Keratinocyte (primary cell): ENCODE measurements around the gene FOS. TPM values are rescaled to one million over a fixed set of nuclear protein-coding genes. Genes with fewer than 3 reads are reported as not detected.

Experiments
- DNase-seq: peaks from one replicate; pipeline ENCODE4 v3.0.0-alpha.2; 2011; ENCODE audit warnings: low read depth, missing footprints, low spot score
- FAIRE-seq: peaks from 2 replicates; lab custom pipeline; 2011; peaks lifted over from hg19 to GRCh38; lab: Jason Lieb, UNC
- H2AFZ ChIP-seq: 2 replicates; pipeline ENCODE4 v1.6.0; 2012; ENCODE audit warnings: low read length, control low read depth, inconsistent platforms; ENCODE audit not compliant: control insufficient read depth
- H3K27ac ChIP-seq: 2 replicates; pipeline ENCODE4 v1.5.1; 2011; ENCODE audit warnings: low read length; ENCODE audit not compliant: control insufficient read depth, insufficient read depth
- H3K27me3 ChIP-seq: 3 replicates; pipeline ENCODE4 v1.6.0; 2011; ENCODE audit warnings: low read length; ENCODE audit not compliant: control insufficient read depth, insufficient read depth; ENCODE audit errors: extremely low read depth
- H3K36me3 ChIP-seq, 2 experiments: 2 replicates in 1 of 2; 3 replicates in 1 of 2; pipeline ENCODE4 v1.5.1; 2011; ENCODE audit warnings: low read length in 2 of 2, mild to moderate bottlenecking in 1 of 2; ENCODE audit not compliant: control insufficient read depth in 2 of 2, insufficient read depth in 2 of 2; ENCODE audit errors: extremely low read depth in 1 of 2
- H3K4me1 ChIP-seq: 3 replicates; pipeline ENCODE4 v1.5.1; 2011; ENCODE audit warnings: low read length; ENCODE audit not compliant: control insufficient read depth, insufficient read depth; ENCODE audit errors: extremely low read depth
- H3K4me2 ChIP-seq: 3 replicates; pipeline ENCODE4 v1.6.0; 2011; ENCODE audit warnings: low read depth, low read length; ENCODE audit not compliant: control insufficient read depth, insufficient read depth; ENCODE audit errors: extremely low read depth
- H3K4me3 ChIP-seq, 3 experiments: fragments of 200-600 bp in 1 of 3; sonication (generic) in 1 of 3; 2 replicates in 2 of 3; 3 replicates in 1 of 3; pipeline ENCODE4 v1.5.1; 2011 to 2016; ENCODE audit warnings: low read length in 3 of 3, mild to moderate bottlenecking in 3 of 3, control low read depth in 2 of 3, inconsistent platforms in 1 of 3, low read depth in 1 of 3, mixed read lengths in 1 of 3, mixed run types in 1 of 3, moderate library complexity in 1 of 3; ENCODE audit not compliant: control insufficient read depth in 2 of 3, insufficient read depth in 2 of 3; ENCODE audit errors: extremely low read depth in 1 of 3
- H3K79me2 ChIP-seq: 2 replicates; pipeline ENCODE4 v1.6.0; 2012; ENCODE audit warnings: low read length; ENCODE audit not compliant: control insufficient read depth, insufficient read depth
- H3K9ac ChIP-seq: 3 replicates; pipeline ENCODE4 v1.6.0; 2011; ENCODE audit warnings: low read length; ENCODE audit not compliant: control insufficient read depth, insufficient read depth; ENCODE audit errors: extremely low read depth
- H3K9me1 ChIP-seq: 3 replicates; pipeline ENCODE4 v1.6.0; 2011; ENCODE audit warnings: low read length; ENCODE audit not compliant: control insufficient read depth, insufficient read depth; ENCODE audit errors: extremely low read depth
- H3K9me3 ChIP-seq: 2 replicates; pipeline ENCODE4 v1.5.1; 2012; ENCODE audit warnings: low read depth, low read length; ENCODE audit not compliant: control insufficient read depth
- H4K20me1 ChIP-seq: 3 replicates; pipeline ENCODE4 v1.6.0; 2011; ENCODE audit warnings: low read length; ENCODE audit not compliant: control insufficient read depth, insufficient read depth; ENCODE audit errors: extremely low read depth
- CTCF ChIP-seq, 3 experiments: IDR thresholded peaks in 1 of 3; conservative IDR thresholded peaks in 1 of 3; optimal IDR thresholded peaks in 1 of 3; 2 replicates in 2 of 3; 3 replicates in 1 of 3; pipeline versions ENCODE3 to v1.5.1; 2011; ENCODE audit warnings: low read length in 3 of 3, mild to moderate bottlenecking in 3 of 3, moderate library complexity in 2 of 3, control low read depth in 1 of 3, inconsistent platforms in 1 of 3; ENCODE audit not compliant: insufficient read depth in 2 of 3; ENCODE audit errors: extremely low read depth in 1 of 3
- EZH2 ChIP-seq: IDR thresholded peaks from one replicate; pipeline ENCODE4 v1.6.1; 2012; ENCODE audit warnings: inconsistent platforms, mild to moderate bottlenecking, low read length, moderate library complexity
- dilution Hi-C: fragments of 300-500 bp; cut with MboI; formaldehyde crosslinking; loops from one replicate; pipeline ENCODE4 v1.7.0; 2020; ENCODE audit warnings: low sequenced_read_pairs; ENCODE audit not compliant: extremely low pct_ligation_motif_present
- polyA plus RNA-seq, 5 experiments: library from polyadenylated mRNA; depleted of rRNA in 3 of 5; stranded (reverse) in 3 of 5; stranded (forward) in 1 of 5; unstranded in 1 of 5; fragments of >200 nt; gene quantifications; 1 replicate in 1 of 5; 2 replicates in 3 of 5; 3 replicates in 1 of 5; pipeline versions ENCODE4 v1.2.1 to v1.2.3, GENCODE V29; 2011 to 2012; ENCODE audit warnings: missing spikeins in 2 of 5, low read depth in 1 of 5, low replicate concordance in 1 of 5

Gene FOS
- polyA plus RNA-seq, 1 donor (not counting 4 experiments of a cell fraction or from before 2014, with no cell fraction given), result 121 TPM

- Histone ChIP-seq H4K20me1 (no peaks in the 10 kb centered on the region), H3K9me1 (peaks cover 4% of the 10 kb centered on the region), H2AFZ (no peak overlapping the region), H3K27me3 (no peaks in the 10 kb centered on the region), H3K27ac (no peak overlapping the region), H3K9me3 (no peaks in the 10 kb centered on the region), H3K9ac (no peak overlapping the region), H3K79me2 (no peaks in the 10 kb centered on the region), H3K4me1 (peaks cover 36% of the 10 kb centered on the region), H3K36me3 (no peaks in the 10 kb centered on the region), H3K4me3 (no peak overlapping the region), H3K4me2 (no peak overlapping the region)
- dilution Hi-C loops, result no loop called here
- no peak for TF ChIP-seq EZH2
- TF ChIP-seq CTCF (optimal IDR thresholded peaks at IDR 0.05 in 1 of 3, IDR thresholded peaks at IDR 0.05 in 1 of 3, conservative IDR thresholded peaks at IDR 0.05 in 1 of 3; ENCODE audit: extremely low read depth in 1 of 3, insufficient read depth in 2 of 3, low read length in 3 of 3), result no peak
- FAIRE-seq (no peak), DNase-seq (no peak)
Measured at GRCh38 chr14:75262641-75263040, 16.0 kb upstream of the FOS start.

- peaks cover 26% of the 10 kb centered on the region for H3K4me1 ChIP-seq
- peaks cover 2% of the 10 kb centered on the region for H3K9me1 ChIP-seq
- dilution Hi-C loops, result no loop called here
- H3K9me3 ChIP-seq, result no peaks in the 10 kb centered on the region
- H3K79me2 ChIP-seq, result no peaks in the 10 kb centered on the region
- no peak overlapping the region for H3K27ac ChIP-seq
- no peak for FAIRE-seq
- H3K27me3 ChIP-seq, result no peaks in the 10 kb centered on the region
- no peaks in the 10 kb centered on the region for H4K20me1 ChIP-seq
- H3K4me3 ChIP-seq, result no peak overlapping the region
- H2AFZ ChIP-seq, result peak overlapping the region; percentile 67
- peak overlapping the region; percentile 23 for H3K4me2 ChIP-seq
- DNase-seq, result no peak
- H3K9ac ChIP-seq, result no peak overlapping the region
- TF ChIP-seq EZH2 (no peak), CTCF (optimal IDR thresholded peaks at IDR 0.05 in 1 of 3, IDR thresholded peaks at IDR 0.05 in 1 of 3, conservative IDR thresholded peaks at IDR 0.05 in 1 of 3; ENCODE audit: extremely low read depth in 1 of 3, insufficient read depth in 2 of 3, low read length in 3 of 3) (no peak)
- H3K36me3 ChIP-seq, result no peaks in the 10 kb centered on the region
Measured at GRCh38 chr14:75264036-75264435, 14.6 kb upstream of the FOS start.
